ENCODE data around the gene LIMK2. TPM values are rescaled to one million over a fixed set of nuclear protein-coding genes. Genes with fewer than 3 reads are reported as not detected.
A peak's percentile ranks its signal among the peaks of the same experiment; 100 is the strongest.

Gene LIMK2
- total RNA-seq, 1 experiment from 2014 or later, result 28.5 TPM

DNA sequence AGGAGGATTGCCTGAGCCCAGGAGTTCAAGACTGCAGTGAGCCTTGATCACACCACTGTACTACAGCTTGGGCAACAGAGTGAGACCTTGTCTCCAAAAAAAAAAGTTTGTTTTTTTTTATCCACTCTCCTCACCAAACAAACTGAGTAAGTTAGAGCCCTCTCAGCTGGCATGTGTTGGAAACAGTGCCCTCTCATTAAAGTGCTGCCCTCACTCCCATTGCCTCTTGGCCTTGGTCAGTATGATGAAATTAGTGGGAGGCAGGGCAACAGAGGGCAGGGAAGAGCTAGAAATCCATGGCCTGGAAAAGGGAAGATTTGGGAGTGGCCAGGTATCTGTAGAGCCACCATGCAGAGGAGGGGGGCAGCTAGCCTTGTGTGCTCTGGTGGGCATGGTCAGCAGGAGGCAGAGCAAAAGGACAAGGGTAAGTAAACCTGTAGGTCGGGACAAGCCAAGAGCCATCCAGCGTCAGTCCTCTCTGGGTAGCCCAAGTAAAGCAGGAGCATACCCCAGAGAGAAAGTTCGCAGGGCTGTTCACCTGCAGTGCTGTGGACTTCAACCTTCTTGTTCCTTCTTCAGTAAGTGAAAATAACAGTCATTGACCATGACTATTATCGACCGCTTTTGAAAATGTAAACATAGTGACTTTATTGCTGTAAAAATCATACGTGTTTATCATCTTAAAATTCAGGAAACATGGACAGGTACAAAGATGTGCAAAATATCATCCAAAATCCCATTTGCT, 52.0 kb downstream of the LIMK2 start:
- Histone ChIP-seq H3K27me3 (no peaks in the 10 kb centered on the region), H3K27ac (no peak overlapping the region), H3K4me3 (no peak overlapping the region), H3K9me3 (replicated peaks) (no peaks in the 10 kb centered on the region), H3K36me3 (peaks cover 11% of the 10 kb centered on the region; the same call in 1 of the 2 replicates), H3K4me1 (peaks cover 6% of the 10 kb centered on the region; the same call in 1 of the 2 replicates)
- DNase-seq, result no peak

DNA sequence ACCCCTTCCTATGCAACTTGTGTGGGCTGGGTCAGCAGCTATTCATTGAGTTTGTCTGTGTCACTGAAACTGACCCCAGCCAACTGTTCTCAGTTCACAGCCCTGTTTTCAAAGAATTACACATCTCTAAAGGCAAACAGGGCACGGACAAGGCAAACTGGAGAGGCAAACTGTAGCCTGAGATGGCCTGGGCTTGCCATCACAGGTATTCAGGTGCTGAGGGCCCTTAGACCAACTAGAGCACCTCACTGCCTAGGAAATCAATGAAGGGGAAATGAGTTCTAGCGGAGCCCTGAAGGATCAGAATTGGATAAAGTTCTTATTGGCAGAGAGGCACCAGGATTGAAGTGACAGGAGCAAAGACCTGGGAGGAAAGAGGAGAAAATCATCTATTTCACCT, 56.2 kb downstream of the LIMK2 start:
- H3K9me3 ChIP-seq (replicated peaks), result no peaks in the 10 kb centered on the region
- no peaks in the 10 kb centered on the region for H3K27me3 ChIP-seq
- peaks cover 13% of the 10 kb centered on the region for H3K36me3 ChIP-seq
- no peak for DNase-seq
- no peaks in the 10 kb centered on the region for H3K4me1 ChIP-seq
- no peak overlapping the region for H3K27ac ChIP-seq
- H3K4me3 ChIP-seq, result no peak overlapping the region

DNA sequence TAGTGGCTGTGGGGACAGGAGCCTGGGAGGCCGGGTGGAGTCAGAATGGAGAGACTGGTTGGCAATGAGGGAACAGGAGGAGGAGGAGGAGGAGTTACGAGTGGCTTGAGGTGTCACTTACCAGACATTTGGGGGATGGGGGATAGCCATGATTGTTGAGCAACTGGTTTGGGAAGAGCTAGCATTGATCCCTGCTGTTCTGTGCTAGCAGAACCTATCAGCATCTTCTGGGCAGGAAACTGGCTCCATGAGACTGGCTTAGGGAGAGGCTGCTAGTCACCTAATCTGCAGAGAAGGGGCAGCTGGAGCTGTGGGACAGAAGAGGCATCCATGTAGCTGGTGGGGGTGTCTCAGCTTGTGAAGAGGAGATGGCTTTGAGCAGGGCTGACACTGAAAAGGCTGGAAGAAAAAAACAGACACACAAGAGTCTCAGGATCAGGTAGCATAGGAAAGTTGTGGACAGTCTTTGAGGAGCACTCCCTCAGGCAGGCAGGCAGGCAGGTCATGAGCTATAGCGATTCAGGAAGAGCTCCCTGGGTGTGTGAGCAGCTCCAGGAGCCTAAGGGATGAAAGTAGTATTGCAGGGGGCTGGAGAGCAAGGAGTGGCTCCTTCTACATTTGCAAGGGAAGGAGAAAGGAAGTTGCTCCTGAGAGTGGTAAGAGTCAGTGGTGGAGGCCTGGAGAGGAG, 57.9 kb downstream of the LIMK2 start:
- no peaks in the 10 kb centered on the region for H3K27me3 ChIP-seq
- no peaks in the 10 kb centered on the region for H3K4me1 ChIP-seq
- H3K9me3 ChIP-seq (replicated peaks), result no peaks in the 10 kb centered on the region
- DNase-seq, result no peak
- peaks cover 12% of the 10 kb centered on the region for H3K36me3 ChIP-seq
- H3K27ac ChIP-seq, result no peak overlapping the region
- no peak overlapping the region for H3K4me3 ChIP-seq

DNA sequence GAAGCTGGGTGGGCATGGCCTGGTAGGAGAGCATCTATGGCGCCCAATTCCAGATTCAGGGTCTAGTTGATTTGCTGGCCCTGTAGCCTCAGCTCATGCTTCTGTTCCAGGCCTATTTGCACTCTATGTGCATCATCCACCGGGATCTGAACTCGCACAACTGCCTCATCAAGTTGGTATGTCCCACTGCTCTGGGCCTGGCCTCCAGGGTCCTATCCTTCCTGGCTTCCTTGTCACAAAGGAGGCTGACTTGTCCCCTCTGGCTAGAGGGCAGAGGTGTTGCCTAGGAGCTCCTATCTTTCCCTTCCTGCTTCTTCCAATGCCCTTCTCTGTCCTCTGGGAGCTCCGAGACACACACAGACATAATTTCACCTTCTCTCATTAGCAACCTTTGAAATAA, 58.9 kb downstream of the LIMK2 start:
- no peak overlapping the region for H3K27ac ChIP-seq
- H3K4me1 ChIP-seq, result no peaks in the 10 kb centered on the region
- H3K9me3 ChIP-seq (replicated peaks), result no peaks in the 10 kb centered on the region
- H3K36me3 ChIP-seq, result peaks cover 19% of the 10 kb centered on the region
- no peak overlapping the region for H3K4me3 ChIP-seq
- no peaks in the 10 kb centered on the region for H3K27me3 ChIP-seq
- DNase-seq, result no peak

DNA sequence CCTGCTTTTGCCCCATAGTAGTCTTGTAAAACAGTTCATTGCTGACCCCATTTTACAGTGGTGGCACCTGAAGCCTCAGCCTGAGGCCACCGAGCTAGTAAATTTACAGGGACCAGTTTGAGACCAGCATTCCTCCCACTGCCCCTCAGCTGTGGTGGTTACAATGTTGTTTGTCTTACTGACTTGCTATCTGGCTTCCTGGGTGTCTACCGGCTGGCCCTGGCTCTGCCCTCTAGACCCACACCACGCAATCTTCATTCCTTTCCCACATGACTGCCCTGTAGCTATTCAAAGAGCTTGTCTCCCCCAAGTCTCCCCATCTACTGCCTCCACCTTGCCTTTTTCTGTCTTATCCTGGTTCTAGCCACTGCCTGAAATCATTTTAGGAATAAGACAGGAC, 59.4 kb downstream of the LIMK2 start:
- no peak overlapping the region for H3K27ac ChIP-seq
- H3K9me3 ChIP-seq (replicated peaks), result no peaks in the 10 kb centered on the region
- no peak overlapping the region for H3K4me3 ChIP-seq
- no peaks in the 10 kb centered on the region for H3K27me3 ChIP-seq
- H3K4me1 ChIP-seq, result no peaks in the 10 kb centered on the region
- no peak for DNase-seq
- peaks cover 19% of the 10 kb centered on the region for H3K36me3 ChIP-seq

DNA sequence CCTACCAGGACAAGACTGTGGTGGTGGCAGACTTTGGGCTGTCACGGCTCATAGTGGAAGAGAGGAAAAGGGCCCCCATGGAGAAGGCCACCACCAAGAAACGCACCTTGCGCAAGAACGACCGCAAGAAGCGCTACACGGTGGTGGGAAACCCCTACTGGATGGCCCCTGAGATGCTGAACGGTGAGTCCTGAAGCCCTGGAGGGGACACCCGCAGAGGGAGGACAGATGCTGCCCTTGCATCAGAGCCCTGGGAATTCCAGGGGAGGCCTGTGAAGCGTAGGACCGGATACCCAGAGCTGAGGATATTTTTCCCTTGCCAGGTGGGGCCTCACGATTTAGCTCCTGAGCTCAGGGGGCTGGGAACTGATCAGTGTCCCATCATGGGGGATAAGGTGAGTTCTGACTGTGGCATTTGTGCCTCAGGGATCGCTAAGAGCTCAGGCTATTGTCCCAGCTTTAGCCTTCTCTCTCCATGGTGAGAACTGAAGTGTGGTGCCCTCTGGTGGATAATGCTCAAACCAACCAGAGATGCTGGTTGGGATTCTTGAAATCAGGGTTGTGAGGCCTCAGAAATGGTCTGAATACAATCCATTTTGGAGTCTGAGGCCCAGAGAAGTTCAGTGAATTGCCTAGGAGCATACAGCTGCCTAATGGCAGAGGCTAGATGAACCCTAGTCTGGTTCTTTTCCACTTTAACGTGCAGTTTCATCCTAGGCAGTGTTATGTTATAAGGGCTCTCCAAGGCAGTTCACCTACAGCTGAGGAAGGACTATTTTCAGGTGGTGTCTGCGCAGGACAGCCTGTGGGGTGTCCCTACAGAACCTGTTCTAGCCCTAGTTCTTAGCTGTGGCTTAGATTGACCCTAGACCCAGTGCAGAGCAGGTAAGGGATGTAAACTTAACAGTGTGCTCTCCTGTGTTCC, 60.7 kb downstream of the LIMK2 start:
- H3K27ac ChIP-seq, result no peak overlapping the region
- peak; percentile 45 to 73 for DNase-seq
- H3K4me3 ChIP-seq, result no peak overlapping the region
- H3K4me1 ChIP-seq, result no peaks in the 10 kb centered on the region
- no peaks in the 10 kb centered on the region for H3K9me3 ChIP-seq (replicated peaks)
- H3K36me3 ChIP-seq, result peaks cover 19% of the 10 kb centered on the region
- H3K27me3 ChIP-seq, result no peaks in the 10 kb centered on the region

DNA sequence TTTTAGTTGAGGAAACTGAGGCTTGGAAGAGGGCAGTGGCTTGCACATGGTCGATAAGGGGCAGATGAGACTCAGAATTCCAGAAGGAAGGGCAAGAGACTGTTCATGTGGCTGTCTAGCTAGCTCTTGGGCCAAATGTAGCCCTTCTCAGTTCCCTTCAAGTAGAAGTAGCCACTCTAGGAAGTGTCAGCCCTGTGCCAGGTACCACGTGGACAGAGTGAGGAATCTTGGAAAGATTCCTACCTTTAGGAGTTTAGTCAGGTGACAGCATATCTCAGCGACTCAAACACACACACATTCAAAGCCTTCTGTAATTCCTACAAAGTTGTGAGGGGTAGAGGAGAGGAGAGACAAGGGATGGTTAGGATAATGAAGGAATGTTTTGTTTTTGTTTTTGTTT, 61.9 kb downstream of the LIMK2 start:
- Histone ChIP-seq H3K4me3 (no peak overlapping the region), H3K9me3 (replicated peaks) (no peaks in the 10 kb centered on the region), H3K36me3 (peaks cover 17% of the 10 kb centered on the region), H3K27ac (no peak overlapping the region), H3K27me3 (no peaks in the 10 kb centered on the region), H3K4me1 (no peaks in the 10 kb centered on the region)
- DNase-seq, result no peak

DNA sequence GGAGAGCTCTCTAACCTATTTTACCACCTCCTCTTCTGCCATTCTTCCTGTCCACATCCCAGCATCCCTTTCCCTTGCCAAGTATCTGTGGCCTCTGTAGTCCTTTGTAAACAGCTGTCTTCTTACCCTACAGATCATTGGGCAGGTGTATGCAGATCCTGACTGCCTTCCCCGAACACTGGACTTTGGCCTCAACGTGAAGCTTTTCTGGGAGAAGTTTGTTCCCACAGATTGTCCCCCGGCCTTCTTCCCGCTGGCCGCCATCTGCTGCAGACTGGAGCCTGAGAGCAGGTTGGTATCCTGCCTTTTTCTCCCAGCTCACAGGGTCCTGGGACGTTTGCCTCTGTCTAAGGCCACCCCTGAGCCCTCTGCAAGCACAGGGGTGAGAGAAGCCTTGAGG, 62.9 kb downstream of the LIMK2 start:
- H3K36me3 ChIP-seq, result peaks cover 17% of the 10 kb centered on the region
- H3K27ac ChIP-seq, result no peak overlapping the region
- no peaks in the 10 kb centered on the region for H3K4me1 ChIP-seq
- no peaks in the 10 kb centered on the region for H3K27me3 ChIP-seq
- DNase-seq, result no peak
- no peak overlapping the region for H3K4me3 ChIP-seq
- H3K9me3 ChIP-seq (replicated peaks), result no peaks in the 10 kb centered on the region

DNA sequence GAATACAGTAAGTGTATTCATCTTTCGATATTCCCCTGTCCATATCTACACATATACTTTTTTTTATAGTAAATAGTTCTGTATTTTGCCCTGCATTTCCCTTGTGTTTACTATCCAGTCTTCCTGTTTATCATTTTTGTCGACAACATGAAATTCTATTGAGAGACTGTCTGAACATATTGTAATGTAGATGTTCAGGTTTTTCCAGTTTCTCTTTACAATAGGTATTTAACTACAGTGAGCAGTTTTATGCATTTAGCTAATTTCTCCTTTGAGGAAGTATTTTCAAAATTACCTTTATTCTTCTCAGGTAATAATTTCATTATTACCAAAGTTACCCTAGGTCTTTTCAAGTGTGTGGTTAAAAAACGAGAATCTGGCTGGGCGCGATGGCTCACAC, 63.5 kb downstream of the LIMK2 start:
- DNase-seq, result no peak
- H3K27me3 ChIP-seq, result no peaks in the 10 kb centered on the region
- H3K4me3 ChIP-seq, result no peak overlapping the region
- no peaks in the 10 kb centered on the region for H3K9me3 ChIP-seq (replicated peaks)
- H3K36me3 ChIP-seq, result peaks cover 17% of the 10 kb centered on the region
- no peaks in the 10 kb centered on the region for H3K4me1 ChIP-seq
- H3K27ac ChIP-seq, result no peak overlapping the region

DNA sequence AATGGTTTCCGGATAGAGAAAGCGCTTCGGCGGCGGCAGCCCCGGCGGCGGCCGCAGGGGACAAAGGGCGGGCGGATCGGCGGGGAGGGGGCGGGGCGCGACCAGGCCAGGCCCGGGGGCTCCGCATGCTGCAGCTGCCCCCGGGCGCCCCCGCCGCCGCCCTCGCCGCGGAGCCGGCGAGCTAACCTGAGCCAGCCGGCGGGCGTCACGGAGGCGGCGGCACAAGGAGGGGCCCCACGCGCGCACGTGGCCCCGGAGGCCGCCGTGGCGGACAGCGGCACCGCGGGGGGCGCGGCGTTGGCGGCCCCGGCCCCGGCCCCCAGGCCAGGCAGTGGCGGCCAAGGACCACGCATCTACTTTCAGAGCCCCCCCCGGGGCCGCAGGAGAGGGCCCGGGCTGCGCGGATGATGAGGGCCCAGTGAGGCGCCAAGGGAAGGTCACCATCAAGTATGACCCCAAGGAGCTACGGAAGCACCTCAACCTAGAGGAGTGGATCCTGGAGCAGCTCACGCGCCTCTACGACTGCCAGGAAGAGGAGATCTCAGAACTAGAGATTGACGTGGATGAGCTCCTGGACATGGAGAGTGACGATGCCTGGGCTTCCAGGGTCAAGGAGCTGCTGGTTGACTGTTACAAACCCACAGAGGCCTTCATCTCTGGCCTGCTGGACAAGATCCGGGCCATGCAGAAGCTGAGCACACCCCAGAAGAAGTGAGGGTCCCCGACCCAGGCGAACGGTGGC, 64.5 kb downstream of the LIMK2 start:
- Histone ChIP-seq H3K27me3 (no peaks in the 10 kb centered on the region), H3K27ac (no peak overlapping the region), H3K9me3 (replicated peaks) (no peaks in the 10 kb centered on the region), H3K4me1 (no peaks in the 10 kb centered on the region), H3K36me3 (peaks cover 17% of the 10 kb centered on the region), H3K4me3 (no peak overlapping the region)
- no peak for DNase-seq

DNA sequence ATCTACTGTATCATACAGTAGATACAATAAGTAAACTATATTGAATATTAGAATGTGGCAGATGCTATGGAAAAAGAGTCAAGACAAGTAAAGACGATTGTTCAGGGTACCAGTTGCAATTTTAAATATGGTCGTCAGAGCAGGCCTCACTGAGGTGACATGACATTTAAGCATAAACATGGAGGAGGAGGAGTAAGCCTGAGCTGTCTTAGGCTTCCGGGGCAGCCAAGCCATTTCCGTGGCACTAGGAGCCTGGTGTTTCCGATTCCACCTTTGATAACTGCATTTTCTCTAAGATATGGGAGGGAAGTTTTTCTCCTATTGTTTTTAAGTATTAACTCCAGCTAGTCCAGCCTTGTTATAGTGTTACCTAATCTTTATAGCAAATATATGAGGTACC, 65.6 kb downstream of the LIMK2 start:
- H3K4me3 ChIP-seq, result no peak overlapping the region
- peaks cover 5% of the 10 kb centered on the region for H3K4me1 ChIP-seq
- no peaks in the 10 kb centered on the region for H3K9me3 ChIP-seq (replicated peaks)
- no peak for DNase-seq
- H3K27ac ChIP-seq, result no peak overlapping the region
- no peaks in the 10 kb centered on the region for H3K27me3 ChIP-seq
- H3K36me3 ChIP-seq, result peaks cover 12% of the 10 kb centered on the region

DNA sequence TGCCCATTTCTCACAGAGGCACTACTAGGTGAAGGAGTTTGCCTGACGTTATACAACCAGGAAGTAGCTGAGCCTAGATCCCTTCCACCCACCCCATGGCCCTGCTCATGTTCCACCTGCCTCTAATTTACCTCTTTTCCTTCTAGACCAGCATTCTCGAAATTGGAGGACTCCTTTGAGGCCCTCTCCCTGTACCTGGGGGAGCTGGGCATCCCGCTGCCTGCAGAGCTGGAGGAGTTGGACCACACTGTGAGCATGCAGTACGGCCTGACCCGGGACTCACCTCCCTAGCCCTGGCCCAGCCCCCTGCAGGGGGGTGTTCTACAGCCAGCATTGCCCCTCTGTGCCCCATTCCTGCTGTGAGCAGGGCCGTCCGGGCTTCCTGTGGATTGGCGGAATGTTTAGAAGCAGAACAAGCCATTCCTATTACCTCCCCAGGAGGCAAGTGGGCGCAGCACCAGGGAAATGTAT, 66.1 kb downstream of the LIMK2 start:
- Histone ChIP-seq H3K27me3 (no peaks in the 10 kb centered on the region), H3K4me1 (peaks cover 9% of the 10 kb centered on the region), H3K9me3 (replicated peaks) (no peaks in the 10 kb centered on the region), H3K36me3 (peaks cover 9% of the 10 kb centered on the region), H3K27ac (no peak overlapping the region), H3K4me3 (no peak overlapping the region)
- DNase-seq, result no peak

DNA sequence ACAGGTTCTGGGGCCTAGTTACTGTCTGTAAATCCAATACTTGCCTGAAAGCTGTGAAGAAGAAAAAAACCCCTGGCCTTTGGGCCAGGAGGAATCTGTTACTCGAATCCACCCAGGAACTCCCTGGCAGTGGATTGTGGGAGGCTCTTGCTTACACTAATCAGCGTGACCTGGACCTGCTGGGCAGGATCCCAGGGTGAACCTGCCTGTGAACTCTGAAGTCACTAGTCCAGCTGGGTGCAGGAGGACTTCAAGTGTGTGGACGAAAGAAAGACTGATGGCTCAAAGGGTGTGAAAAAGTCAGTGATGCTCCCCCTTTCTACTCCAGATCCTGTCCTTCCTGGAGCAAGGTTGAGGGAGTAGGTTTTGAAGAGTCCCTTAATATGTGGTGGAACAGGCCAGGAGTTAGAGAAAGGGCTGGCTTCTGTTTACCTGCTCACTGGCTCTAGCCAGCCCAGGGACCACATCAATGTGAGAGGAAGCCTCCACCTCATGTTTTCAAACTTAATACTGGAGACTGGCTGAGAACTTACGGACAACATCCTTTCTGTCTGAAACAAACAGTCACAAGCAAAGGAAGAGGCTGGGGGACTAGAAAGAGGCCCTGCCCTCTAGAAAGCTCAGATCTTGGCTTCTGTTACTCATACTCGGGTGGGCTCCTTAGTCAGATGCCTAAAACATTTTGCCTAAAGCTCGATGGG, 66.7 kb downstream of the LIMK2 start:
- H3K27me3 ChIP-seq, result no peaks in the 10 kb centered on the region

DNA sequence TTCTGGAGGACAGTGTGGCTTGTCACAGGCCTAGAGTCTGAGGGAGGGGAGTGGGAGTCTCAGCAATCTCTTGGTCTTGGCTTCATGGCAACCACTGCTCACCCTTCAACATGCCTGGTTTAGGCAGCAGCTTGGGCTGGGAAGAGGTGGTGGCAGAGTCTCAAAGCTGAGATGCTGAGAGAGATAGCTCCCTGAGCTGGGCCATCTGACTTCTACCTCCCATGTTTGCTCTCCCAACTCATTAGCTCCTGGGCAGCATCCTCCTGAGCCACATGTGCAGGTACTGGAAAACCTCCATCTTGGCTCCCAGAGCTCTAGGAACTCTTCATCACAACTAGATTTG, 67.2 kb downstream of the LIMK2 start:
- Histone ChIP-seq H3K27me3 (no peaks in the 10 kb centered on the region), H3K36me3 (peaks cover 8% of the 10 kb centered on the region), H3K27ac (no peak overlapping the region), H3K4me1 (peaks cover 10% of the 10 kb centered on the region), H3K9me3 (replicated peaks) (no peaks in the 10 kb centered on the region), H3K4me3 (no peak overlapping the region)
- no peak for DNase-seq

More for the DNA sequence above, 66.7 kb downstream of the LIMK2 start:
- Histone ChIP-seq H3K4me1 (peaks cover 10% of the 10 kb centered on the region), H3K27ac (no peak overlapping the region), H3K9me3 (replicated peaks) (no peaks in the 10 kb centered on the region), H3K4me3 (no peak overlapping the region), H3K36me3 (peaks cover 8% of the 10 kb centered on the region)
- no peak for DNase-seq

All from SJCRH30 (cell line).